Measurements from ENCODE around the gene PRKCE.

The PRKCE gene

DNA sequence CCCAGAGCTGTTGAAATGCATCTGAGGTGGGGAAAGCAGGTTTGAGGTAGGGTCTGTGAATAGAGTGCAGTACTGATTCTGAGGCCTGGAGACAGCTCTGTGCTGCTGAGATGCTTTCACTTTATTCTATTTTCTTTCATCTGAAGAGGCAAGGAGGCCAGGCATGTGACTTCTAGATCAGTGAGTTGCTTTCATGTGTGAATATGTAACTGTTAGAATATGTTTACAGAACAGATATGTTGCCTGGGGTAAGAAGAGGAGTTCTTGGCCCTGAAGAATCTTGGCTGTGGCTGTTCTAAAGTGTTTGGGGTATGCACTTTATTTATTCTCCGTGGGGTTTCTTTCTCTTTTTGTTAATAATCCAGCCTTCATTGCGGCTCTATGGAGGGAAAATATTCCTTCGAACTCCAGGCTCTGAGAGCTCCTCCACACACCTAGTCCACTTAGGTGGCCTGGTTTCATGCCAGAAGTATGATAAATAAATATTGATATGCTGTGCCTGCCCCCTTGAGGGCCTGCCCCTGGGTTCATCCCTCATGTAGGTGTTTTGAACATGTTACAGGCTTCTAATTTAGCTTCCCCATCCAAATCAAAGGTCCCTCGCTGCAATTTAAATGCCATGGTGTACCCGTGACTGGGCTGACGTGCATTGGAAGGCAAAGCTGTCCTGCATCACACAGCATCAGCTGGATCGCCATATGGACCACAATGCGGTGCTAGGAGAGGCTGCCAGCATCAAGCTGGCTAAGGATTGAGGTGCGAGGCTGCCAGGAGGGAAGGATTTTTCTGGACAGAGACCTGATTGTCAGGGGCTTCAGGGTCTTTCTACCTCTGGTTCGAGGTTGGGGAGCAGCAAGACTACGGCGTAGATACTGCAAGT, 102.9 kb downstream of the PRKCE start:
- in situ Hi-C loops (cut with HindIII; ENCODE audit: low pct_ligation_motif_present, low sequenced_read_pairs), result no loop called here
- TF ChIP-seq, protein P1, sequence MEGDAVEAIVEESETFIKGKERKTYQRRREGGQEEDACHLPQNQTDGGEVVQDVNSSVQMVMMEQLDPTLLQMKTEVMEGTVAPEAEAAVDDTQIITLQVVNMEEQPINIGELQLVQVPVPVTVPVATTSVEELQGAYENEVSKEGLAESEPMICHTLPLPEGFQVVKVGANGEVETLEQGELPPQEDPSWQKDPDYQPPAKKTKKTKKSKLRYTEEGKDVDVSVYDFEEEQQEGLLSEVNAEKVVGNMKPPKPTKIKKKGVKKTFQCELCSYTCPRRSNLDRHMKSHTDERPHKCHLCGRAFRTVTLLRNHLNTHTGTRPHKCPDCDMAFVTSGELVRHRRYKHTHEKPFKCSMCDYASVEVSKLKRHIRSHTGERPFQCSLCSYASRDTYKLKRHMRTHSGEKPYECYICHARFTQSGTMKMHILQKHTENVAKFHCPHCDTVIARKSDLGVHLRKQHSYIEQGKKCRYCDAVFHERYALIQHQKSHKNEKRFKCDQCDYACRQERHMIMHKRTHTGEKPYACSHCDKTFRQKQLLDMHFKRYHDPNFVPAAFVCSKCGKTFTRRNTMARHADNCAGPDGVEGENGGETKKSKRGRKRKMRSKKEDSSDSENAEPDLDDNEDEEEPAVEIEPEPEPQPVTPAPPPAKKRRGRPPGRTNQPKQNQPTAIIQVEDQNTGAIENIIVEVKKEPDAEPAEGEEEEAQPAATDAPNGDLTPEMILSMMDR (IDR thresholded peaks at IDR 0.05; ENCODE audit: low read depth, low read length, missing control alignments), result no peak
- Histone ChIP-seq H3K27me3 (replicated peaks) (no peaks in the 10 kb centered on the region), H3K27ac (no peak overlapping the region), H3K36me3 (replicated peaks) (no peaks in the 10 kb centered on the region), H3K4me3 (ENCODE audit: low read depth, low read length) (no peak overlapping the region)
- DNase-seq, result no peak

DNA sequence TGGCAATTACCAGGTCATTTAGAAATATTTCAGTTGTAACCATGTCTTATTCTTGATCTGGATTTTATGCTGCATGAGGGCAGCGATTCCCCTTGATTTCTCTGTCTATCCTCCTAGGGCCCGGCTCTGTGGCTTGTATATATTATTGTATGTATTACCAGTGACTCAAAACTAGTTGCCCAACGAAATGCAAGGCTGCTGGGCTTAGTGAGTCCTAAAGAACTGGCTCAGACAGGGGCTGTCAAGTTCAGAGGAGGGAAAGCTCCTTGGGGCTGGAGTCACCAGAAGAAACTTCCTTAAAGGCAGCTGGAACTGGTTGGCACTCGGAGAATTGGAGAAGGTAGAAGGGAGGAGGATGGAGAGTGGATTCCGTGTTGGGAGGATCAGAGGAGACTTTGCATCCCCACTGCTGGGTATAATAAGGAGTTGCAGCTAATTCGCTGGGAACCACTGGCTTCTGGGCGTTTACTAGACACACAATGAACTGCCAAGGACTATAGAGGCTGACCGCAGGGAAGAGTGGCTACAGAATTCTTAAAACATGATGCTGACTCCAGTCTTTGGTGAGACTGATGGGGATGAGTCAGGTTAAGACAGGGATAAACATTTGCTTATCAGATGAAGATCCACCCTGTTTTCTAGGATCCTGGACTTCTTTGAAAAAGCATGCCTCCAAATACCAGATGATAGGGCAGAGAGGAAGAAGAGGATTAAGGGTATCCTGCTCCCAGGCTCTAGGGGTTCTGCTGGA, 104.3 kb downstream of the PRKCE start:
- H3K27ac ChIP-seq, result no peak overlapping the region
- DNase-seq, result peak; percentile 56
- H3K27me3 ChIP-seq (replicated peaks), result no peaks in the 10 kb centered on the region
- H3K36me3 ChIP-seq (replicated peaks), result no peaks in the 10 kb centered on the region
- in situ Hi-C loops (cut with HindIII; ENCODE audit: low pct_ligation_motif_present, low sequenced_read_pairs), result no loop called here
- TF ChIP-seq, protein P1 (IDR thresholded peaks at IDR 0.05; ENCODE audit: low read depth, low read length, missing control alignments), result no peak
- no peak overlapping the region for H3K4me3 ChIP-seq (ENCODE audit: low read depth, low read length)

DNA sequence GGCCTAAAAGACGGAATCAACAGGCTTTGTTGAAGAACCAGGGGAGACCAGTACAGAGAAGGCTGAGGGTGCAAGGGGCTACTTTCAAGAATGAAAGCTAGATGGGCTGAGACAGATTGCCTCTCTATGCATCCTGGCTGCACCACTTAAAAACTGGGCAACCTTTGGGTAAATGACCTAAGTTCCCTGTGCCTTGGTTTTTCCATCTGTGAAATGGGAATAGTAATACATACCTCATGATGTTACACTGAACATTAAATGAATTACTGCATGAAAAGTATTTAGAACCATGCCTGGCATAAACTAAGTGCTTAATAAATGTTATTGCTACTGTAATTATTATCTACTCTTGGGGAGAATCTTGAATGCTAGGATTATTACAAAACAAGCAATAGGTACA, 106.5 kb downstream of the PRKCE start:
- no peak overlapping the region for H3K27ac ChIP-seq

DNA sequence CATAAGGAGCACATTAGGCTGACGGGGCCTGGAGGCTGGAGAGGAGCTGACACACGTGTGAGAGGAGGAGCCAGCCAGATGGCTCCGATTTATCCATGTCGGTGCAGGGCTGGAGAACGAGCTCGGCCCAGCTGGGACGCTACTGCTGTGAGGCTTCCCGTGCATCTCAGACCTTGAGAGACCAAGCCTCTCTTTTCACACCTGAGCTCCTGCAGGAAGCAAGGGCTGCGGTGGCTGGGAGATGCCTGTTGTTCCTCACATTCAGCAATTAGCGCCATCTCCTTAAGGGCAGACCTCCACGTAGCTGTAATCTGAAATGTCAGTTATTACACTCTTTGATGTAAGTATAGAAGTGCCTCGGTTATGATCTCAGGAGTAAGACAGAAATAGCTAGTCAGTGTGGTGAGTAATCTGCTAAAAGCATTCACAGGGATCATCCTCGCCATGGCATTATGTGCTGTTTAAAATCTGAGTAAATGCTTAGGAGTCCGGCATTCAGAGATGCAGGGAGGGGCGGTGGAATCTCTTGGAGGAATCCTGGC, 107.9 kb downstream of the PRKCE start:
- in situ Hi-C loops (cut with HindIII; ENCODE audit: low pct_ligation_motif_present, low sequenced_read_pairs), result no loop called here
- H3K27me3 ChIP-seq (replicated peaks), result no peaks in the 10 kb centered on the region
- TF ChIP-seq, protein P1 (IDR thresholded peaks at IDR 0.05; ENCODE audit: low read depth, low read length, missing control alignments), result no peak
- no peak overlapping the region for H3K4me3 ChIP-seq (ENCODE audit: low read depth, low read length)
- no peak overlapping the region for H3K27ac ChIP-seq
- H3K36me3 ChIP-seq (replicated peaks), result no peaks in the 10 kb centered on the region
- DNase-seq, result peak; percentile 49

More for the DNA sequence above, 106.5 kb downstream of the PRKCE start:
- TF ChIP-seq, protein P1 (IDR thresholded peaks at IDR 0.05; ENCODE audit: low read depth, low read length, missing control alignments), result no peak
- in situ Hi-C loops (cut with HindIII; ENCODE audit: low pct_ligation_motif_present, low sequenced_read_pairs), result no loop called here
- Histone ChIP-seq H3K36me3 (replicated peaks) (no peaks in the 10 kb centered on the region), H3K27me3 (replicated peaks) (no peaks in the 10 kb centered on the region), H3K4me3 (ENCODE audit: low read depth, low read length) (no peak overlapping the region)
- DNase-seq, result no peak

DNA sequence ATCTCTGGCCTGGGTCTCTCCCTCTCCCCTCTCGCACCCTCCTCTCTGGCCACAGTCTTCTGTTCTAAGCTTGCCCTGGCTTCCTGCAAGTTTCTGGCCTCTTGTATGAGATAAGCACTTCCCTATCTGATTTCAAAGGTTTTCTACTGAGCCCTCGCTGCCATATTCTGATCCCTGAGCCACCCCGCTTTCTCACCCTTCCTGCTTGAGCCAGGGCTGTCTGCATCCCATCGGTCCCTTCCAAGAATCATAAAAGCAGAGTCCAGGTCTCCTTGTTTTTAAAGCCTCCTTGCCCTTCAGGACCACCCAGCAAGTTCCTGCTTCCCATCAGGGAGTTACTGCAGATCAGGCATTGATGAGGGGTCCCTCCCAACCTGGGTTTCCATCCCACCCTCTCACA, 110.2 kb downstream of the PRKCE start:
- Histone ChIP-seq H3K4me3 (ENCODE audit: low read depth, low read length) (no peak overlapping the region), H3K36me3 (replicated peaks) (no peaks in the 10 kb centered on the region), H3K27ac (no peak overlapping the region), H3K27me3 (replicated peaks) (no peaks in the 10 kb centered on the region)
- in situ Hi-C loops (cut with HindIII; ENCODE audit: low pct_ligation_motif_present, low sequenced_read_pairs), result no loop called here
- TF ChIP-seq, protein P1 (IDR thresholded peaks at IDR 0.05; ENCODE audit: low read depth, low read length, missing control alignments), result no peak
- no peak for DNase-seq
